OCI-LY7 (cell line): Measurements from ENCODE around the gene SLC38A3. TPM values are rescaled to one million over a fixed set of nuclear protein-coding genes. Genes with fewer than 3 reads are reported as not detected.

Experiments used
- BruUV-seq: library from RNA; stranded (reverse); fragments of 400-500 nt; replicated peaks from 2 replicates; lab custom pipeline; 2021; lab: Mats Ljungman, UMichigan
- CTCF ChIA-PET: fragments of 300-600 bp; sonication (Branson Sonifier 250); formaldehyde crosslinking; loops from one replicate; lab custom pipeline; 2022; ENCODE audit warnings: antibody characterized with exemption; ENCODE audit not compliant: unreplicated experiment; lab: Charles Lee
- POLR2A ChIA-PET: fragments of 300-600 bp; sonication (Branson Sonifier 250); formaldehyde crosslinking; loops from one replicate; lab custom pipeline; 2022; ENCODE audit warnings: antibody characterized with exemption; lab: Charles Lee
- DNase-seq: peaks from one replicate; pipeline ENCODE4 v3.0.0-alpha.2; 2015; ENCODE audit warnings: low spot score
- H2AFZ ChIP-seq: fragments of 200-600 bp; sonication (generic), shearing (Covaris generic); 2 replicates; pipeline ENCODE4 v1.6.1; 2014; ENCODE audit warnings: mild to moderate bottlenecking, antibody characterized with exemption, low read length, moderate library complexity
- H3K27ac ChIP-seq: fragments of 200-600 bp; sonication (generic); 2 replicates; pipeline ENCODE4 v1.5.1; 2014; ENCODE audit warnings: mixed run types, low read depth, mild to moderate bottlenecking, moderate library complexity, low read length, inconsistent platforms; ENCODE audit not compliant: poor library complexity, severe bottlenecking
- H3K36me3 ChIP-seq: fragments of 200-600 bp; sonication (generic); 2 replicates; pipeline ENCODE4 v1.6.1; 2014; ENCODE audit warnings: mild to moderate bottlenecking, antibody characterized with exemption, low read length, moderate library complexity, mixed read lengths; ENCODE audit not compliant: insufficient read depth
- H3K4me1 ChIP-seq: fragments of 200-600 bp; sonication (generic); 2 replicates; pipeline ENCODE4 v1.5.1; 2014; ENCODE audit warnings: mild to moderate bottlenecking, low read length; ENCODE audit not compliant: insufficient read depth, poor library complexity, severe bottlenecking
- H3K4me2 ChIP-seq: fragments of 200-600 bp; sonication (generic); 2 replicates; pipeline ENCODE4 v1.6.1; 2014; ENCODE audit warnings: mild to moderate bottlenecking, low read length
- H3K4me3 ChIP-seq: fragments of 200-600 bp; sonication (generic); 2 replicates; pipeline ENCODE4 v1.5.1; 2014; ENCODE audit warnings: mild to moderate bottlenecking, low read depth, low read length; ENCODE audit not compliant: poor library complexity, severe bottlenecking
- H3K79me2 ChIP-seq: fragments of 200-600 bp; sonication (generic); 2 replicates; pipeline ENCODE4 v1.6.1; 2016; ENCODE audit warnings: low read depth, mild to moderate bottlenecking, low read length, moderate library complexity, mixed read lengths; ENCODE audit not compliant: insufficient read depth
- H3K9me2 ChIP-seq: fragments of 200-600 bp; sonication (generic); 2 replicates; pipeline ENCODE4 v1.6.1; 2016; ENCODE audit warnings: mild to moderate bottlenecking, low read length, mixed read lengths; ENCODE audit not compliant: insufficient read depth
- H3K9me3 ChIP-seq: fragments of 200-600 bp; sonication (generic); 2 replicates; pipeline ENCODE4 v1.6.1; 2014; ENCODE audit warnings: mild to moderate bottlenecking, mixed run types, low read length, mixed read lengths
- H4K20me1 ChIP-seq: fragments of 200-600 bp; sonication (generic); 2 replicates; pipeline ENCODE4 v1.6.1; 2014; ENCODE audit warnings: mild to moderate bottlenecking, antibody characterized with exemption, low read length, moderate library complexity, mixed read lengths; ENCODE audit not compliant: insufficient read depth
- EZH2phosphoT487 ChIP-seq: fragments of 200-600 bp; sonication (generic); IDR thresholded peaks from 2 replicates; pipeline ENCODE4 v1.6.1; 2018; ENCODE audit warnings: low read depth, borderline replicate concordance, mild to moderate bottlenecking, mixed run types, antibody characterized with exemption, low read length, moderate library complexity, mixed read lengths
- intact Hi-C: fragments of 100-400 bp; cut with micrococcal nuclease; formaldehyde crosslinking; loops from one replicate; pipeline ENCODE4 v1.10.0; 2022; ENCODE audit not compliant: unreplicated experiment
- total RNA-seq, 2 experiments: library from RNA; depleted of rRNA in 1 of 2; stranded (reverse); fragments of >200 nt in 1 of 2; shearing (Covaris generic) in 1 of 2; gene quantifications; 2 replicates each; pipeline ENCODE4 v1.2.3, GENCODE V29; 2014 to 2022
- TF ChIP-seq, protein P1 (sequence below): fragments of 200-600 bp; sonication (generic); conservative IDR thresholded peaks from 2 replicates; pipeline ENCODE4 v1.5.1; 2014; ENCODE audit warnings: mild to moderate bottlenecking, antibody characterized with exemption, low read length, moderate library complexity, mixed read lengths

The SLC38A3 gene
- total RNA-seq, 2 experiments from 2014 or later: not detected

DNA sequence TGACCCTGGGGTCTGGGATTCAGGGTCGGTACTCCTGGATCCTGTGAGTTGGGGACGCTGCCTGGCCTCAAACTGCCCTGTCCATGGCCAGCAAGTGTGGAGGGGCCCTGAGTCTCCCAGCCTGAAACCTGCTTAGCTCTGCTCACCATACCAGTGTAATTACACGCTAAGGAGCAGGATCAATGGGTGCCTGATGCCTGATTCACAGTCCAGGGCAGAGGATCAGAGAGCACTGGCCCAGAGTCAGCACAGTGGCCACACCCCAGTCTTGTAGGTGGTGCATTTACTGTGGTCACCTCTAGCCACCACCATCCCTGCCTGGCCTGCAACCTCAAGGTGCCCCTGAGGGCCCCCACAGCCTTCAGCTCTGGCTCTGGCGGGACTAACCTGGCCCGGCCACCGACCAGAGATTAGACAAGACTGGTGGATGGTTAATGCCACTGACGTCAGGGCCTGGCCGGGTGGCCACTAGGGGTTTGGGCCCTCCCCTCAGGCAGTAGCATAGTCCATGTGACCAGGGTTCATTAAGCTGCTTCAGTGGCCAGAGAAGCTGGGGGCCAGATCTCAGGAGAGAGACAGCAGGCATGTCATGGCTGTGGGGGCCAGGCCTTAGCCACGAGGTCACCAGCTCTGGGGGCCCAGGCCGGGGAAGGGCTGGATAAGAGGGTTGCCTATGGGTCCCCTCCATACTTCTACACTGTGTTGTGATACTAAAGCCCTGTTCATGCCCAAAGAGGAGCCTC is 3.3 kb upstream of the SLC38A3 start:
- Histone ChIP-seq H4K20me1 (no peaks in the 10 kb centered on the region), H3K9me3 (no peaks in the 10 kb centered on the region), H3K27ac (no peak overlapping the region), H3K79me2 (no peaks in the 10 kb centered on the region), H2AFZ (no peak overlapping the region), H3K4me2 (no peak overlapping the region), H3K9me2 (no peaks in the 10 kb centered on the region), H3K36me3 (no peaks in the 10 kb centered on the region), H3K4me1 (no peaks in the 10 kb centered on the region), H3K4me3 (no peak overlapping the region)
- POLR2A ChIA-PET: no interaction called here
- CTCF ChIA-PET: no interaction called here
- no peak for DNase-seq
- TF ChIP-seq, protein P1, sequence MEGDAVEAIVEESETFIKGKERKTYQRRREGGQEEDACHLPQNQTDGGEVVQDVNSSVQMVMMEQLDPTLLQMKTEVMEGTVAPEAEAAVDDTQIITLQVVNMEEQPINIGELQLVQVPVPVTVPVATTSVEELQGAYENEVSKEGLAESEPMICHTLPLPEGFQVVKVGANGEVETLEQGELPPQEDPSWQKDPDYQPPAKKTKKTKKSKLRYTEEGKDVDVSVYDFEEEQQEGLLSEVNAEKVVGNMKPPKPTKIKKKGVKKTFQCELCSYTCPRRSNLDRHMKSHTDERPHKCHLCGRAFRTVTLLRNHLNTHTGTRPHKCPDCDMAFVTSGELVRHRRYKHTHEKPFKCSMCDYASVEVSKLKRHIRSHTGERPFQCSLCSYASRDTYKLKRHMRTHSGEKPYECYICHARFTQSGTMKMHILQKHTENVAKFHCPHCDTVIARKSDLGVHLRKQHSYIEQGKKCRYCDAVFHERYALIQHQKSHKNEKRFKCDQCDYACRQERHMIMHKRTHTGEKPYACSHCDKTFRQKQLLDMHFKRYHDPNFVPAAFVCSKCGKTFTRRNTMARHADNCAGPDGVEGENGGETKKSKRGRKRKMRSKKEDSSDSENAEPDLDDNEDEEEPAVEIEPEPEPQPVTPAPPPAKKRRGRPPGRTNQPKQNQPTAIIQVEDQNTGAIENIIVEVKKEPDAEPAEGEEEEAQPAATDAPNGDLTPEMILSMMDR: no peak
- TF ChIP-seq EZH2phosphoT487: no peak
- no TSS peak for BruUV-seq
- intact Hi-C loops: no loop called here

DNA sequence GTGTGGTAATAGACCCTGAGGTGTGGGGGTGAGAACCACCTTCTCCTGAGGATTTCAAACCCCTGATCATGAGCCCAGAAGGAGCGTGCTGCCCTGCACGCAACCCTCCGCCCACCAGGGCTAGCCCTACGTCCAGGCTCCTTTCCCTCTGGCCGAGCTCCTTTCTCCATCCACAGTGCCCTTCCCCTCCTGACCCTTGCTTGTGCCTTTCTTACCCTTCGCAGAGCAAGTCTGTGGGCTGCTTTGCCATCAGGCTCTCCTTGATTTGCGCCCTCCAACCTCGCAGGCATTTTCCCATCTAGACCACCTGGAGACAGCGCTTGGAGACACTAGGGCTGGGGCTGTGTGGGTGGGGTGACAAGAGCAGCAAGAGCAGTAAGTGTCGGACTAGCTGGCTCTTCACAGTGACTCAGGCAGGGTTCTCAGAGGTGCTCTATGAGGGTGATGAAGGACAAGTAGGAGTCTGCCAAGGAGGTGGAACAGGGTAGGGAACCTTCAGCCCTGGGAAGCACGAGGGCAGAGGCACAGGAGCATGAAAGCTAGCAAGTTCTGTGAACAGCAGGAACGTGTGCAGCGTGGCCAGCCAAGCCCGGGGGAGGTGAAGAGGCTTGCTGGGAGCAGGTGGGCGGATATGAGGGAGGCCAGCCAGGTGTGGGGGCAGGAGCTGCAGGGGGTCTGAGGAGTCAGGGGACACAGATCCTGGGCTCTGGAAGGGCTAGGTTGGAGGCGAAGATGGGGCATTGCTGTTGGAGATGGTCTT is 2.5 kb upstream of the SLC38A3 start:
- Histone ChIP-seq H3K27ac (no peak overlapping the region), H3K36me3 (no peaks in the 10 kb centered on the region), H4K20me1 (no peaks in the 10 kb centered on the region), H2AFZ (no peak overlapping the region), H3K4me1 (no peaks in the 10 kb centered on the region), H3K9me3 (no peaks in the 10 kb centered on the region), H3K4me2 (no peak overlapping the region), H3K79me2 (no peaks in the 10 kb centered on the region), H3K9me2 (no peaks in the 10 kb centered on the region), H3K4me3 (no peak overlapping the region)
- TF ChIP-seq EZH2phosphoT487: no peak
- TF ChIP-seq, protein P1: no peak
- intact Hi-C loops: no loop called here
- no TSS peak for BruUV-seq
- POLR2A ChIA-PET: no interaction called here
- CTCF ChIA-PET: no interaction called here
- DNase-seq: no peak
